ENCODE measurements around the gene ZNF821. TPM values are rescaled to one million over a fixed set of nuclear protein-coding genes. Genes with fewer than 3 reads are reported as not detected.

Gene ZNF821
- total RNA-seq, 3 donors from 2014 or later (not counting 1 experiment from before 2014, with no cell fraction given) = 14.0 to 19.1 (median 18.2) TPM

GRCh38 chr16:71927383-71927782 lies 43.4 kb upstream of the ZNF821 start:
- H3K4me1 ChIP-seq (ENCODE audit: control insufficient read depth, insufficient read depth, low read length) = no peaks in the 10 kb centered on the region
- no peak overlapping the region for H3K27ac Mint-ChIP-seq
- no peak for TF ChIP-seq CTCF (IDR thresholded peaks at IDR 0.05)
- ATAC-seq (no peak), DNase-seq (no peak)
- H3K36me3 ChIP-seq (ENCODE audit: control insufficient read depth, insufficient read depth, low read length) = peaks cover 78% of the 10 kb centered on the region
- peaks cover 17% of the 10 kb centered on the region for H3K36me3 Mint-ChIP-seq
- intact Hi-C loops (cut with micrococcal nuclease) = no loop called here
- no peak overlapping the region for H3K4me3 Mint-ChIP-seq
- no peaks in the 10 kb centered on the region for H3K27me3 ChIP-seq (ENCODE audit: control insufficient read depth, insufficient read depth, low read length)
- H3K27ac ChIP-seq (ENCODE audit: low read length) = no peak overlapping the region
- no peaks in the 10 kb centered on the region for H3K9me3 Mint-ChIP-seq
- H3K4me3 ChIP-seq (ENCODE audit: low read length) = no peak overlapping the region
- peaks cover 9 to 15% of the 10 kb centered on the region in 2 donors for H3K4me1 Mint-ChIP-seq
- no peaks in the 10 kb centered on the region for H3K9me3 ChIP-seq (ENCODE audit: control insufficient read depth, insufficient read depth, low read length)
- no peaks in the 10 kb centered on the region for H3K27me3 Mint-ChIP-seq (ENCODE audit: low read depth in 2 of 2)
- 77% methylated on average over 3 of the region's 3 CpGs for WGBS (ENCODE audit: insufficient coverage)

DNA sequence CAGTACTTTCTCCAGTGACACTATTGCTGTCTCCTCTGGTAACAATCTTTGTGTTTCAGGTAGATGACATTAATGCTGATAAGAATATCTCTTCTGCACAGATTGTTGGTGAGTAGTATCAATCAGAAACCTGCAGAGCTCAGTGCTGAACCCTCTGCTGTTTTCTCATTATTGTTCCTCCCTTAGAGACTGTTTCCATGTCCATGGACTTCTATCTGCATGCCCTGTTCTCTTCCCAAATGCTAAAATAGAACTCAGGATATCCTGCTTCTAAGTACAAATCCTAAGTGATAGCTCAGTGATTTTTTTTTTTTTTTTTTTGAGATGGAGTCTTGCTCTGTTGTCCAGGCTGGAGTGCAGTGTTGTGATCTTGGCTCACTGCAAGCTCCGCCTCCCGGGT lies 40.7 kb upstream of the ZNF821 start:
- DNase-seq = no peak
- peaks cover 6 to 18% of the 10 kb centered on the region in 2 donors for H3K4me1 Mint-ChIP-seq
- peak overlapping the region in 1 of 2 donors; percentile 1 for H3K27ac Mint-ChIP-seq
- Histone ChIP-seq H3K27ac (ENCODE audit: low read length) (no peak overlapping the region), H3K9me3 (ENCODE audit: control insufficient read depth, insufficient read depth, low read length) (no peaks in the 10 kb centered on the region), H3K27me3 (ENCODE audit: control insufficient read depth, insufficient read depth, low read length) (no peaks in the 10 kb centered on the region), H3K4me1 (ENCODE audit: control insufficient read depth, insufficient read depth, low read length) (no peaks in the 10 kb centered on the region), H3K4me3 (ENCODE audit: low read length) (no peak overlapping the region), H3K36me3 (ENCODE audit: control insufficient read depth, insufficient read depth, low read length) (peaks cover 83% of the 10 kb centered on the region)
- no peak for ATAC-seq
- no peak for TF ChIP-seq CTCF (IDR thresholded peaks at IDR 0.05)
- intact Hi-C loops (cut with micrococcal nuclease) = no loop called here
- H3K36me3 Mint-ChIP-seq = peaks cover 26% of the 10 kb centered on the region
- no CpG with 5 or more reads among the region's 2 CpGs for WGBS (ENCODE audit: insufficient coverage)
- no peaks in the 10 kb centered on the region for H3K9me3 Mint-ChIP-seq
- no peaks in the 10 kb centered on the region for H3K27me3 Mint-ChIP-seq (ENCODE audit: low read depth in 2 of 2)
- H3K4me3 Mint-ChIP-seq = no peak overlapping the region

DNA sequence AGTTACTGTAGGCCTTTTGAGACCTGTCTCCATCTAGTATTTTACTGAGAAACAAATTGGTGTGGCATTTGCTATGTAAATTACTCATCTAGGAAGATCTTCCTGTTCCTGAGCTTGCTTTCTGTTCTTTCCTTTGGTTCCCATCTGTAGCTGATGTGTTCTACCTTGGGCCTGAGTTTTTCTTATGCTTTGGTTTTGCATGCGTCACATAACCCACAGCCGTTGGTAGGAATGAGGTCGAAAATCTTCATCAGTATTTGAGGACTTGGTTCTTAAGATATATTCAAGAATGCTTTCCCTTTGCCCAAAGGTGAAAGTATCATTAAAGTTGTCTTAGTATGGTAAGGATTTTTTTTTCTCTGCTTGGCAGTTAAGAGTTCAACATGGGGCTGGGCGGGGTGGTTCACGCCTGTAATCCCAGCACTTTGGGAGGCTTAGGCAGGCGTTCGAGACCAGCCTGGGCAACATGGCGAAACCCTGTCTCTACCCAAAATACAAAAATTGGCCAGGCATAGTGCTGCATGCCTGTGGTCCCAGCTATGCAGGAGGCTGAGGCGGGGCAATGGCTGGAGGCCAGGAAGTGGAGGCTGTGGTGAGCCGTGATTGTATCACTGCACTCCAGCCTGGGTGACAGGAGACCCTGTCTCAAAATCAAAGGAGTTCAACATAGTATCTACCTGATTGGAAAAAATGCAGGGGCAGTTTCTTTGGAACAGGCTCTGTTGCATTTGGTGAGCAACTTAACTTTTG lies 40.1 kb upstream of the ZNF821 start:
- H3K9me3 Mint-ChIP-seq = no peaks in the 10 kb centered on the region
- Histone ChIP-seq H3K4me3 (ENCODE audit: low read length) (no peak overlapping the region), H3K27ac (ENCODE audit: low read length) (no peak overlapping the region), H3K36me3 (ENCODE audit: control insufficient read depth, insufficient read depth, low read length) (peaks cover 83% of the 10 kb centered on the region), H3K4me1 (ENCODE audit: control insufficient read depth, insufficient read depth, low read length) (no peaks in the 10 kb centered on the region), H3K27me3 (ENCODE audit: control insufficient read depth, insufficient read depth, low read length) (no peaks in the 10 kb centered on the region), H3K9me3 (ENCODE audit: control insufficient read depth, insufficient read depth, low read length) (no peaks in the 10 kb centered on the region)
- H3K4me3 Mint-ChIP-seq = no peak overlapping the region
- peak overlapping the region in 1 of 2 donors; percentile 1 for H3K27ac Mint-ChIP-seq
- peaks cover 26% of the 10 kb centered on the region for H3K36me3 Mint-ChIP-seq
- ATAC-seq (no peak), DNase-seq (no peak)
- no peaks in the 10 kb centered on the region for H3K27me3 Mint-ChIP-seq (ENCODE audit: low read depth in 2 of 2)
- no peak for TF ChIP-seq CTCF (IDR thresholded peaks at IDR 0.05)
- WGBS (ENCODE audit: insufficient coverage) = 93% methylated on average over 10 of the region's 10 CpGs
- intact Hi-C loops (cut with micrococcal nuclease) = no loop called here
- peaks cover 7 to 19% of the 10 kb centered on the region in 2 donors for H3K4me1 Mint-ChIP-seq

- H3K27ac Mint-ChIP-seq = peak overlapping the region; percentile 51 to 59
- peaks cover 33 to 40% of the 10 kb centered on the region in 2 donors for H3K4me1 Mint-ChIP-seq
- Histone ChIP-seq H3K9me3 (ENCODE audit: control insufficient read depth, insufficient read depth, low read length) (no peaks in the 10 kb centered on the region), H3K36me3 (ENCODE audit: control insufficient read depth, insufficient read depth, low read length) (peaks cover 86% of the 10 kb centered on the region), H3K4me3 (ENCODE audit: low read length) (no peak overlapping the region), H3K27ac (ENCODE audit: low read length) (no peak overlapping the region), H3K4me1 (ENCODE audit: control insufficient read depth, insufficient read depth, low read length) (peaks cover 5% of the 10 kb centered on the region), H3K27me3 (ENCODE audit: control insufficient read depth, insufficient read depth, low read length) (no peaks in the 10 kb centered on the region)
- DNase-seq (no peak), ATAC-seq (no peak)
- intact Hi-C loops (cut with micrococcal nuclease) = no loop called here
- H3K9me3 Mint-ChIP-seq = no peaks in the 10 kb centered on the region
- H3K36me3 Mint-ChIP-seq = peaks cover 31% of the 10 kb centered on the region
- 86% methylated on average over 2 of the region's 2 CpGs for WGBS (ENCODE audit: insufficient coverage)
- H3K4me3 Mint-ChIP-seq = no peak overlapping the region
- no peaks in the 10 kb centered on the region for H3K27me3 Mint-ChIP-seq (ENCODE audit: low read depth in 2 of 2)
- TF ChIP-seq CTCF (IDR thresholded peaks at IDR 0.05) = no peak
Observed at GRCh38 chr16:71920658-71921057, 36.7 kb upstream of the ZNF821 start.
